ENCODE data around the gene PPP1R14C. TPM values are rescaled to one million over a fixed set of nuclear protein-coding genes. Genes with fewer than 3 reads are reported as not detected.

Gene PPP1R14C
- polyA plus RNA-seq, 2 donors: 7.8 to 12.4 TPM

GRCh38 chr6:150145427-150145826 lies 2.6 kb downstream of the PPP1R14C start:
- no peaks in the 10 kb centered on the region for H3K27me3 ChIP-seq (ENCODE audit: control insufficient read depth in 1 of 2, insufficient read depth in 2 of 2, low read length in 2 of 2)
- H3K4me3 ChIP-seq (ENCODE audit: low read depth in 1 of 2, low read length in 2 of 2): no peak overlapping the region
- no peak overlapping the region for H3K27ac ChIP-seq (ENCODE audit: low read depth in 2 of 2, low read length in 1 of 2)
- peaks cover 0 to 7% of the 10 kb centered on the region in 2 donors for H3K4me1 ChIP-seq (ENCODE audit: control insufficient read depth in 2 of 2, insufficient read depth in 2 of 2, low read length in 1 of 2)
- H3K9me3 ChIP-seq (ENCODE audit: control insufficient read depth in 2 of 2, insufficient read depth in 1 of 2, low read depth in 1 of 2, low read length in 1 of 2): no peaks in the 10 kb centered on the region
- no peaks in the 10 kb centered on the region for H3K36me3 ChIP-seq (ENCODE audit: control insufficient read depth in 2 of 2, insufficient read depth in 2 of 2, low read length in 1 of 2)
- WGBS, 2 donors: 59 to 72% methylated on average over 3 of the region's 3 CpGs

GRCh38 chr6:150145830-150146229 lies 3.0 kb downstream of the PPP1R14C start:
- Histone ChIP-seq H3K4me3 (ENCODE audit: low read depth in 1 of 2, low read length in 2 of 2) (no peak overlapping the region), H3K27ac (ENCODE audit: low read depth in 2 of 2, low read length in 1 of 2) (no peak overlapping the region), H3K4me1 (ENCODE audit: control insufficient read depth in 2 of 2, insufficient read depth in 2 of 2, low read length in 1 of 2) (peaks cover 0 to 7% of the 10 kb centered on the region in 2 donors), H3K36me3 (ENCODE audit: control insufficient read depth in 2 of 2, insufficient read depth in 2 of 2, low read length in 1 of 2) (no peaks in the 10 kb centered on the region), H3K27me3 (ENCODE audit: control insufficient read depth in 1 of 2, insufficient read depth in 2 of 2, low read length in 2 of 2) (no peaks in the 10 kb centered on the region), H3K9me3 (ENCODE audit: control insufficient read depth in 2 of 2, insufficient read depth in 1 of 2, low read depth in 1 of 2, low read length in 1 of 2) (no peaks in the 10 kb centered on the region)

- Histone ChIP-seq H3K4me1 (ENCODE audit: control insufficient read depth in 2 of 2, insufficient read depth in 2 of 2, low read length in 1 of 2) (peaks cover 0 to 7% of the 10 kb centered on the region in 2 donors), H3K4me3 (ENCODE audit: low read depth in 1 of 2, low read length in 2 of 2) (no peak overlapping the region), H3K36me3 (ENCODE audit: control insufficient read depth in 2 of 2, insufficient read depth in 2 of 2, low read length in 1 of 2) (no peaks in the 10 kb centered on the region), H3K27me3 (ENCODE audit: control insufficient read depth in 1 of 2, insufficient read depth in 2 of 2, low read length in 2 of 2) (no peaks in the 10 kb centered on the region), H3K9me3 (ENCODE audit: control insufficient read depth in 2 of 2, insufficient read depth in 1 of 2, low read depth in 1 of 2, low read length in 1 of 2) (no peaks in the 10 kb centered on the region), H3K27ac (ENCODE audit: low read depth in 2 of 2, low read length in 1 of 2) (no peak overlapping the region)
- 95% methylated on average over 3 of the region's 3 CpGs for WGBS, 2 donors
Observed at GRCh38 chr6:150146436-150146835, 3.6 kb downstream of the PPP1R14C start.

- Histone ChIP-seq H3K27me3 (ENCODE audit: control insufficient read depth in 1 of 2, insufficient read depth in 2 of 2, low read length in 2 of 2) (no peaks in the 10 kb centered on the region), H3K27ac (ENCODE audit: low read depth in 2 of 2, low read length in 1 of 2) (no peak overlapping the region), H3K4me1 (ENCODE audit: control insufficient read depth in 2 of 2, insufficient read depth in 2 of 2, low read length in 1 of 2) (peaks cover 0 to 4% of the 10 kb centered on the region in 2 donors), H3K9me3 (ENCODE audit: control insufficient read depth in 2 of 2, insufficient read depth in 1 of 2, low read depth in 1 of 2, low read length in 1 of 2) (no peaks in the 10 kb centered on the region), H3K36me3 (ENCODE audit: control insufficient read depth in 2 of 2, insufficient read depth in 2 of 2, low read length in 1 of 2) (no peaks in the 10 kb centered on the region), H3K4me3 (ENCODE audit: low read depth in 1 of 2, low read length in 2 of 2) (no peak overlapping the region)
- WGBS, 2 donors: 76 to 82% methylated on average over 6 of the region's 6 CpGs
Observed at GRCh38 chr6:150149146-150149545, 6.3 kb downstream of the PPP1R14C start.

GRCh38 chr6:150150458-150150820 lies 7.6 kb downstream of the PPP1R14C start:
- Histone ChIP-seq H3K27me3 (ENCODE audit: control insufficient read depth in 1 of 2, insufficient read depth in 2 of 2, low read length in 2 of 2) (no peaks in the 10 kb centered on the region), H3K4me1 (ENCODE audit: control insufficient read depth in 2 of 2, insufficient read depth in 2 of 2, low read length in 1 of 2) (peaks cover 0 to 6% of the 10 kb centered on the region in 2 donors), H3K9me3 (ENCODE audit: control insufficient read depth in 2 of 2, insufficient read depth in 1 of 2, low read depth in 1 of 2, low read length in 1 of 2) (no peaks in the 10 kb centered on the region), H3K36me3 (ENCODE audit: control insufficient read depth in 2 of 2, insufficient read depth in 2 of 2, low read length in 1 of 2) (no peaks in the 10 kb centered on the region), H3K4me3 (ENCODE audit: low read depth in 1 of 2, low read length in 2 of 2) (no peak overlapping the region), H3K27ac (ENCODE audit: low read depth in 2 of 2, low read length in 1 of 2) (peak overlapping the region in 1 of 2 donors; percentile 53)
- WGBS, 2 donors: 49 to 56% methylated on average over 2 of the region's 2 CpGs

- H3K27me3 ChIP-seq (ENCODE audit: control insufficient read depth in 1 of 2, insufficient read depth in 2 of 2, low read length in 2 of 2): no peaks in the 10 kb centered on the region
- peaks cover 0 to 6% of the 10 kb centered on the region in 2 donors for H3K4me1 ChIP-seq (ENCODE audit: control insufficient read depth in 2 of 2, insufficient read depth in 2 of 2, low read length in 1 of 2)
- H3K27ac ChIP-seq (ENCODE audit: low read depth in 2 of 2, low read length in 1 of 2): no peak overlapping the region
- no peaks in the 10 kb centered on the region for H3K9me3 ChIP-seq (ENCODE audit: control insufficient read depth in 2 of 2, insufficient read depth in 1 of 2, low read depth in 1 of 2, low read length in 1 of 2)
- 52 to 55% methylated on average over 12 of the region's 12 CpGs for WGBS, 2 donors
- H3K4me3 ChIP-seq (ENCODE audit: low read depth in 1 of 2, low read length in 2 of 2): no peak overlapping the region
- no peaks in the 10 kb centered on the region for H3K36me3 ChIP-seq (ENCODE audit: control insufficient read depth in 2 of 2, insufficient read depth in 2 of 2, low read length in 1 of 2)
Observed at GRCh38 chr6:150150821-150151646, 8.2 kb downstream of the PPP1R14C start.

GRCh38 chr6:150152891-150153876 lies 10.3 kb downstream of the PPP1R14C start:
- no peaks in the 10 kb centered on the region for H3K27me3 ChIP-seq (ENCODE audit: control insufficient read depth in 1 of 2, insufficient read depth in 2 of 2, low read length in 2 of 2)
- no peaks in the 10 kb centered on the region for H3K36me3 ChIP-seq (ENCODE audit: control insufficient read depth in 2 of 2, insufficient read depth in 2 of 2, low read length in 1 of 2)
- H3K9me3 ChIP-seq (ENCODE audit: control insufficient read depth in 2 of 2, insufficient read depth in 1 of 2, low read depth in 1 of 2, low read length in 1 of 2): no peaks in the 10 kb centered on the region
- 33 to 42% methylated on average over 9 of the region's 9 CpGs for WGBS, 2 donors
- peaks cover 0 to 6% of the 10 kb centered on the region in 2 donors for H3K4me1 ChIP-seq (ENCODE audit: control insufficient read depth in 2 of 2, insufficient read depth in 2 of 2, low read length in 1 of 2)
- no peak overlapping the region for H3K4me3 ChIP-seq (ENCODE audit: low read depth in 1 of 2, low read length in 2 of 2)
- H3K27ac ChIP-seq (ENCODE audit: low read depth in 2 of 2, low read length in 1 of 2): peak overlapping the region; percentile 13 to 52

- 38 to 44% methylated on average over 6 of the region's 6 CpGs for WGBS, 2 donors
- Histone ChIP-seq H3K27ac (ENCODE audit: low read depth in 2 of 2, low read length in 1 of 2) (peak overlapping the region; percentile 83 to 90), H3K4me3 (ENCODE audit: low read depth in 1 of 2, low read length in 2 of 2) (no peak overlapping the region)
Observed at GRCh38 chr6:150153905-150154492, 11.2 kb downstream of the PPP1R14C start.

GRCh38 chr6:150156460-150156859 lies 13.6 kb downstream of the PPP1R14C start:
- no peaks in the 10 kb centered on the region for H3K9me3 ChIP-seq (ENCODE audit: control insufficient read depth in 2 of 2, insufficient read depth in 1 of 2, low read depth in 1 of 2, low read length in 1 of 2)
- H3K27ac ChIP-seq (ENCODE audit: low read depth in 2 of 2, low read length in 1 of 2): peak overlapping the region; percentile 65 to 83
- H3K36me3 ChIP-seq (ENCODE audit: control insufficient read depth in 2 of 2, insufficient read depth in 2 of 2, low read length in 1 of 2): no peaks in the 10 kb centered on the region
- 49 to 65% methylated on average over 3 of the region's 3 CpGs for WGBS, 2 donors
- no peaks in the 10 kb centered on the region for H3K27me3 ChIP-seq (ENCODE audit: control insufficient read depth in 1 of 2, insufficient read depth in 2 of 2, low read length in 2 of 2)
- no peak overlapping the region for H3K4me3 ChIP-seq (ENCODE audit: low read depth in 1 of 2, low read length in 2 of 2)
- peaks cover 0 to 6% of the 10 kb centered on the region in 2 donors for H3K4me1 ChIP-seq (ENCODE audit: control insufficient read depth in 2 of 2, insufficient read depth in 2 of 2, low read length in 1 of 2)

More at GRCh38 chr6:150153905-150154492, 11.2 kb downstream of the PPP1R14C start:
- Histone ChIP-seq H3K27me3 (ENCODE audit: control insufficient read depth in 1 of 2, insufficient read depth in 2 of 2, low read length in 2 of 2) (no peaks in the 10 kb centered on the region), H3K36me3 (ENCODE audit: control insufficient read depth in 2 of 2, insufficient read depth in 2 of 2, low read length in 1 of 2) (no peaks in the 10 kb centered on the region), H3K4me1 (ENCODE audit: control insufficient read depth in 2 of 2, insufficient read depth in 2 of 2, low read length in 1 of 2) (peaks cover 0 to 6% of the 10 kb centered on the region in 2 donors), H3K9me3 (ENCODE audit: control insufficient read depth in 2 of 2, insufficient read depth in 1 of 2, low read depth in 1 of 2, low read length in 1 of 2) (no peaks in the 10 kb centered on the region)
